Lower lobe of right lung (tissue), 2 donors: ENCODE data around the gene PRM3. TPM values are rescaled to one million over a fixed set of nuclear protein-coding genes. Genes with fewer than 3 reads are reported as not detected.

ENCODE experiments used
- ATAC-seq, 2 donors: fragments of 200-7000 bp; cut with Tn5 transposase; one replicate each; pipeline ENCODE4 v1.9.1; 2020 to 2022; ENCODE audit warnings: mild to moderate bottlenecking in 2 of 2, moderate library complexity in 2 of 2
- DNase-seq: peaks from one replicate; pipeline ENCODE4 v3.0.0-alpha.2; 2020
- H3K27ac ChIP-seq: fragments of 200-600 bp; one replicate; pipeline ENCODE4 v1.8.0; 2022
- H3K27me3 ChIP-seq: fragments of 200-600 bp; one replicate; pipeline ENCODE4 v1.8.0; 2022; ENCODE audit warnings: low read depth
- H3K36me3 ChIP-seq: fragments of 200-600 bp; one replicate; pipeline ENCODE4 v1.8.0; 2022; ENCODE audit warnings: mild to moderate bottlenecking
- H3K4me1 ChIP-seq: fragments of 200-600 bp; one replicate; pipeline ENCODE4 v1.8.0; 2022
- H3K4me3 ChIP-seq: fragments of 200-600 bp; one replicate; pipeline ENCODE4 v1.8.0; 2022; ENCODE audit warnings: mild to moderate bottlenecking
- H3K9me3 ChIP-seq: fragments of 200-600 bp; one replicate; pipeline ENCODE4 v1.8.0; 2022
- intact Hi-C: fragments of 100-400 bp; cut with DNase I; formaldehyde crosslinking; loops from one replicate; pipeline ENCODE4 v1.11.0; 2022
- total RNA-seq: library from RNA; stranded (reverse); fragmentation: NEBNext Ultra II Directional; extraction: Animal tissue kit (Norgen Biotek cat#: 25700); gene quantifications from one replicate; pipeline ENCODE4 v1.2.1, GENCODE V29; 2021
- TF ChIP-seq, protein P1 (sequence below): fragments of 200-600 bp; IDR thresholded peaks from one replicate; pipeline ENCODE4 v1.8.0; 2022; ENCODE audit warnings: antibody characterized with exemption, mild to moderate bottlenecking
- donor health status: DM: no; HTN: yes; CAD: no; lungs with severe emphysema.

The PRM3 gene
- total RNA-seq, 1 donor from 2014 or later: not detected

DNA sequence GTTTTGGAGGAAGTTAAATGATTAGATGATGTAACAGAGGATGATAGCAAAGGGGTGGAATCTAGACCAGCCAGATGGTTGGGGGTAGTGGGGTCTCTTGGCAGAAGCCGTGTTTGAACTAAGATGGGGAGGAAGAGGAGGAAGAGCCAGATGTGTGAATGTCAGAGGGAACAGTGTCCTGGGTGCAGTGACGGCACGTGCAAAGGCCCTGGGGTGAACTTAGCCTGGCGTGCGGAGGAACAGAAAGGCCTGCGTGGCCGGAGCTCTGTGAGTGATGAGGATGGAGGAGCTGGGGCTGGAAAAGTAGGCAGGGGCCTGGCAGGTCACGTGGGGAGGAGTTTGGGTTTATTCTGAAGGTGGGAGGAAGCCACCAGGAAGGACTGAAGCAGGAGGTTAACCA lies 45.4 kb upstream of the PRM3 start:
- intact Hi-C loops: no loop called here

GRCh38 chr16:11316331-11317015 lies 43.0 kb upstream of the PRM3 start:
- intact Hi-C loops: no loop called here
- Histone ChIP-seq H3K4me1 (peaks cover 18% of the 10 kb centered on the region), H3K27ac (no peak overlapping the region), H3K4me3 (no peak overlapping the region), H3K36me3 (no peaks in the 10 kb centered on the region), H3K9me3 (no peaks in the 10 kb centered on the region), H3K27me3 (no peaks in the 10 kb centered on the region)
- TF ChIP-seq, protein P1, sequence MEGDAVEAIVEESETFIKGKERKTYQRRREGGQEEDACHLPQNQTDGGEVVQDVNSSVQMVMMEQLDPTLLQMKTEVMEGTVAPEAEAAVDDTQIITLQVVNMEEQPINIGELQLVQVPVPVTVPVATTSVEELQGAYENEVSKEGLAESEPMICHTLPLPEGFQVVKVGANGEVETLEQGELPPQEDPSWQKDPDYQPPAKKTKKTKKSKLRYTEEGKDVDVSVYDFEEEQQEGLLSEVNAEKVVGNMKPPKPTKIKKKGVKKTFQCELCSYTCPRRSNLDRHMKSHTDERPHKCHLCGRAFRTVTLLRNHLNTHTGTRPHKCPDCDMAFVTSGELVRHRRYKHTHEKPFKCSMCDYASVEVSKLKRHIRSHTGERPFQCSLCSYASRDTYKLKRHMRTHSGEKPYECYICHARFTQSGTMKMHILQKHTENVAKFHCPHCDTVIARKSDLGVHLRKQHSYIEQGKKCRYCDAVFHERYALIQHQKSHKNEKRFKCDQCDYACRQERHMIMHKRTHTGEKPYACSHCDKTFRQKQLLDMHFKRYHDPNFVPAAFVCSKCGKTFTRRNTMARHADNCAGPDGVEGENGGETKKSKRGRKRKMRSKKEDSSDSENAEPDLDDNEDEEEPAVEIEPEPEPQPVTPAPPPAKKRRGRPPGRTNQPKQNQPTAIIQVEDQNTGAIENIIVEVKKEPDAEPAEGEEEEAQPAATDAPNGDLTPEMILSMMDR: no peak
- ATAC-seq (no peak), DNase-seq (no peak)

More for the DNA sequence above, 45.4 kb upstream of the PRM3 start:
- TF ChIP-seq, protein P1: no peak
- no peaks in the 10 kb centered on the region for H3K36me3 ChIP-seq
- no peaks in the 10 kb centered on the region for H3K4me1 ChIP-seq
- no peak overlapping the region for H3K4me3 ChIP-seq
- no peak overlapping the region for H3K27ac ChIP-seq
- no peak for ATAC-seq
- no peaks in the 10 kb centered on the region for H3K27me3 ChIP-seq
- no peaks in the 10 kb centered on the region for H3K9me3 ChIP-seq
- no peak for DNase-seq

- no peak overlapping the region for H3K4me3 ChIP-seq
- intact Hi-C loops: no loop called here
- H3K9me3 ChIP-seq: no peaks in the 10 kb centered on the region
- no peak for ATAC-seq
- DNase-seq: no peak
- no peak overlapping the region for H3K27ac ChIP-seq
- peaks cover 25% of the 10 kb centered on the region for H3K4me1 ChIP-seq
- no peaks in the 10 kb centered on the region for H3K36me3 ChIP-seq
- TF ChIP-seq, protein P1: no peak
- H3K27me3 ChIP-seq: no peaks in the 10 kb centered on the region
Observed at GRCh38 chr16:11315510-11315909, 42.1 kb upstream of the PRM3 start.

DNA sequence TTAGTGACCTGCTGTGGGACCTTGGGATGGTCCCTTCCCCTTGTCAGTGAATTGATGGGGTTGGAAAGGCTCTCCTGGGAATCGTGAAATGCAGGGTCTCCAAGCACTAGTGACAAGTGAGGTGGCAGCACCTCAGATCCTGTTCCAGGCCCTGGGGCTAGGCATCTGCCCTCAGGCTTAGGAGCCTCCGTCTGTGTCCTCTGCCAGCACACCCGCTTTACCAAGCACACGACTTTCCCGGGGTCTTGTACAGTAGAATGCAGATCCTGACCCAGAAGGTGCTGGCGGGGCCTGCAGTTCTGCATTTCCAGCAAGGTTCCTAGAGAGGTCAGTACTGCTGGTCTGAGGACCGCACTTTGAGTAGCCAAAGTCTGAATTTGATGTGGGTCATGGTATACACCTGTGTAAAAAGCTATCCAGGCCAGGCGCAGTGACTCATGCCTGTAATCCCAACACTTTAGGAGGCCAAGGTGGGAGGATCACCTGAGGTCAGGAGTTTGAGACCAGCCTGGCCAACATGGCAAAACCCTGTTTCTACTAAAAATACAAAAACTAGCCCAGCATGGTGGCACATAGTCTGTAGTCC lies 41.0 kb upstream of the PRM3 start:
- Histone ChIP-seq H3K27ac (no peak overlapping the region), H3K4me1 (peaks cover 33% of the 10 kb centered on the region), H3K4me3 (no peak overlapping the region), H3K36me3 (no peaks in the 10 kb centered on the region), H3K27me3 (no peaks in the 10 kb centered on the region), H3K9me3 (no peaks in the 10 kb centered on the region)
- intact Hi-C loops: no loop called here
- no peak for DNase-seq
- ATAC-seq: no peak
- TF ChIP-seq, protein P1: no peak

- no peak overlapping the region for H3K27ac ChIP-seq
- no peaks in the 10 kb centered on the region for H3K9me3 ChIP-seq
Observed at GRCh38 chr16:11313493-11314308, 40.3 kb upstream of the PRM3 start.

More at GRCh38 chr16:11313493-11314308, 40.3 kb upstream of the PRM3 start:
- intact Hi-C loops: no loop called here
- no peaks in the 10 kb centered on the region for H3K27me3 ChIP-seq
- TF ChIP-seq, protein P1: no peak
- H3K4me1 ChIP-seq: peaks cover 40% of the 10 kb centered on the region
- no peak overlapping the region for H3K4me3 ChIP-seq
- ATAC-seq (no peak), DNase-seq (no peak)
- no peaks in the 10 kb centered on the region for H3K36me3 ChIP-seq
